MM.1S (cell line): ENCODE results near the gene COX17.

Experiments used
- EZH2 ChIP-seq: fragments of 300-600 bp; sonication (generic); optimal IDR thresholded peaks from 2 replicates; pipeline ENCODE3; 2017; ENCODE audit warnings: low read depth, mild to moderate bottlenecking, antibody characterized with exemption, low read length, mixed read lengths
- TF ChIP-seq, protein P1 (sequence below): fragments of 300-600 bp; sonication (generic); IDR thresholded peaks from 2 replicates; pipeline ENCODE4 v1.5.1; 2016; ENCODE audit warnings: antibody characterized with exemption, low read length, mixed read lengths

DNA sequence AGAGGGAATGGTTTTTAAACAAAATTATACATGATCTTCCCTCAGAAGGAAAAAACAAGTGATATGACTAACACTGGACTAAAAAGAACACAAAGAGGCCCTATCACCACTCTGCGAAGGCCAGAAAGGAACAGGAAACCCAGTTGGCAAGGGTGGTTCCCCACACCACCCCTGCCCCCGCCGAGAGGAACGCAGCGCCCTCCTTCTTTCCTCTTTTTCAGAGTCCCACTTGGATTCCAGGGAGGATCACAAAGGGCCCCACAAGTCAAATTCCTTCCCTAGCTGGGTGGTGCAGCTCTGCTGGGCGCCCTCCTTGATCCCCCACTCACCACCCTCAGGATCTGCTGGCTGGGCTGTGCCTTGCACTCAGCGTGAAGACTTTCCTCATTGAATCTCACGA is 49.7 kb downstream of the COX17 start:
- TF ChIP-seq, protein P1, sequence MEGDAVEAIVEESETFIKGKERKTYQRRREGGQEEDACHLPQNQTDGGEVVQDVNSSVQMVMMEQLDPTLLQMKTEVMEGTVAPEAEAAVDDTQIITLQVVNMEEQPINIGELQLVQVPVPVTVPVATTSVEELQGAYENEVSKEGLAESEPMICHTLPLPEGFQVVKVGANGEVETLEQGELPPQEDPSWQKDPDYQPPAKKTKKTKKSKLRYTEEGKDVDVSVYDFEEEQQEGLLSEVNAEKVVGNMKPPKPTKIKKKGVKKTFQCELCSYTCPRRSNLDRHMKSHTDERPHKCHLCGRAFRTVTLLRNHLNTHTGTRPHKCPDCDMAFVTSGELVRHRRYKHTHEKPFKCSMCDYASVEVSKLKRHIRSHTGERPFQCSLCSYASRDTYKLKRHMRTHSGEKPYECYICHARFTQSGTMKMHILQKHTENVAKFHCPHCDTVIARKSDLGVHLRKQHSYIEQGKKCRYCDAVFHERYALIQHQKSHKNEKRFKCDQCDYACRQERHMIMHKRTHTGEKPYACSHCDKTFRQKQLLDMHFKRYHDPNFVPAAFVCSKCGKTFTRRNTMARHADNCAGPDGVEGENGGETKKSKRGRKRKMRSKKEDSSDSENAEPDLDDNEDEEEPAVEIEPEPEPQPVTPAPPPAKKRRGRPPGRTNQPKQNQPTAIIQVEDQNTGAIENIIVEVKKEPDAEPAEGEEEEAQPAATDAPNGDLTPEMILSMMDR: no peak
- no peak for TF ChIP-seq EZH2
